ENCODE measurements around the gene CBX7.

DNA sequence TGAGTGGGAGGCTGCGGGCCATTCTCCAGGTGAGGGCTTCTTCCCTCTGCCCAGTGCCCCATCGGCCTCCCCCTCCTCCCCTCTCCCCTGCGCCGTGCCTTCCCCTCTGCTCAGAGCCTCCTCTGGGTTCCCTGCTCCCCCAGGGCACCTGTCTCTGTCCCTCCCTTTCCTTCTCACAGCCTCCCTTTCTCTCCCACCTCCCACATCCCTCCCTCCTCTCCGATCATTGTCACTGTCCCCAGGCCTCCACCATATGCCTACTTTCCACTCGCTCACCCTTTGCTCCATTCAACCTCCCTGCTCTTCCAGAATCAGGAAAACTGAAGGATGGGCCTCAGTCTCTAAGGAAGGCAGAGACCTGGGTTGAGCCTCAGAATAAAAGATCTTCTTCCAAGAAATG, 65.4 kb downstream of the CBX7 start:
- TF ChIP-seq, protein P1, sequence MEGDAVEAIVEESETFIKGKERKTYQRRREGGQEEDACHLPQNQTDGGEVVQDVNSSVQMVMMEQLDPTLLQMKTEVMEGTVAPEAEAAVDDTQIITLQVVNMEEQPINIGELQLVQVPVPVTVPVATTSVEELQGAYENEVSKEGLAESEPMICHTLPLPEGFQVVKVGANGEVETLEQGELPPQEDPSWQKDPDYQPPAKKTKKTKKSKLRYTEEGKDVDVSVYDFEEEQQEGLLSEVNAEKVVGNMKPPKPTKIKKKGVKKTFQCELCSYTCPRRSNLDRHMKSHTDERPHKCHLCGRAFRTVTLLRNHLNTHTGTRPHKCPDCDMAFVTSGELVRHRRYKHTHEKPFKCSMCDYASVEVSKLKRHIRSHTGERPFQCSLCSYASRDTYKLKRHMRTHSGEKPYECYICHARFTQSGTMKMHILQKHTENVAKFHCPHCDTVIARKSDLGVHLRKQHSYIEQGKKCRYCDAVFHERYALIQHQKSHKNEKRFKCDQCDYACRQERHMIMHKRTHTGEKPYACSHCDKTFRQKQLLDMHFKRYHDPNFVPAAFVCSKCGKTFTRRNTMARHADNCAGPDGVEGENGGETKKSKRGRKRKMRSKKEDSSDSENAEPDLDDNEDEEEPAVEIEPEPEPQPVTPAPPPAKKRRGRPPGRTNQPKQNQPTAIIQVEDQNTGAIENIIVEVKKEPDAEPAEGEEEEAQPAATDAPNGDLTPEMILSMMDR (conservative IDR thresholded peaks at IDR 0.05; ENCODE audit: low read length): no peak
- TF ChIP-seq EZH2phosphoT487 (IDR thresholded peaks at IDR 0.05; ENCODE audit: borderline replicate concordance, low read depth, low read length): no peak

Data from OCI-LY7 (cell line).